ENCODE measurements around the gene SH2D3C. TPM values are rescaled to one million over a fixed set of nuclear protein-coding genes. Genes with fewer than 3 reads are reported as not detected.
A peak's percentile ranks its signal among the peaks of the same experiment; 100 is the strongest.

The SH2D3C gene
- total RNA-seq, 2 experiments from 2014 or later: 29.9 to 30.3 TPM

DNA sequence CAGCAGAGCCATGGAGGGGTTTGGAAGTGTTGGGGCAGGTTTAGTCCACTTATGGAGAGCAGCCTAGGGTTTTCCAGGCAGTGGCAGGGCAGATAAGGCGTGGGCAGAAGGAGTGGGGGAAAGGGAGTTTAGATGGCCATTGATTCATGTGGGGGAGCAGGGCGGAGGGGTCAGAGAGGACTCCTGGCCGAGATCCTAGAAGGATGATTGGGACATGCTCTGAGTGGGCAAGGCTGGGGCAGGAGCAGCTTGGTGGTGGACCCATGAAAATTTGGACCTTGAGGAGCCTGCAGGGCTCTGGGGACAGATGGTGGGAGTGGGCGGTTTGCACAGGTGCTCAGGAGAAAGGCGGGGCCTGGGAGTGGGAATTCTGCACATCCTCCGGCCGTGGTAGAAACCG is 25.3 kb downstream of the SH2D3C start:
- no peak for DNase-seq
- Mint-ChIP-seq H3K36me3 (ENCODE audit: low read depth) (peaks cover 11% of the 10 kb centered on the region), H3K4me3 (no peak overlapping the region), H3K27ac (no peak overlapping the region), H3K27me3 (no peaks in the 10 kb centered on the region), H3K9me3 (no peaks in the 10 kb centered on the region), H3K4me1 (ENCODE audit: low read depth) (no peaks in the 10 kb centered on the region)
- ATAC-seq: no peak
- ChIA-PET CTCF (no interaction called here), POLR2A (interaction anchor here (1.2 kb wide), 1 partner anchor 13 kb away, joined by 3 read pairs; no protein-coding TSS in a partner anchor)
- TF ChIP-seq, protein P1, sequence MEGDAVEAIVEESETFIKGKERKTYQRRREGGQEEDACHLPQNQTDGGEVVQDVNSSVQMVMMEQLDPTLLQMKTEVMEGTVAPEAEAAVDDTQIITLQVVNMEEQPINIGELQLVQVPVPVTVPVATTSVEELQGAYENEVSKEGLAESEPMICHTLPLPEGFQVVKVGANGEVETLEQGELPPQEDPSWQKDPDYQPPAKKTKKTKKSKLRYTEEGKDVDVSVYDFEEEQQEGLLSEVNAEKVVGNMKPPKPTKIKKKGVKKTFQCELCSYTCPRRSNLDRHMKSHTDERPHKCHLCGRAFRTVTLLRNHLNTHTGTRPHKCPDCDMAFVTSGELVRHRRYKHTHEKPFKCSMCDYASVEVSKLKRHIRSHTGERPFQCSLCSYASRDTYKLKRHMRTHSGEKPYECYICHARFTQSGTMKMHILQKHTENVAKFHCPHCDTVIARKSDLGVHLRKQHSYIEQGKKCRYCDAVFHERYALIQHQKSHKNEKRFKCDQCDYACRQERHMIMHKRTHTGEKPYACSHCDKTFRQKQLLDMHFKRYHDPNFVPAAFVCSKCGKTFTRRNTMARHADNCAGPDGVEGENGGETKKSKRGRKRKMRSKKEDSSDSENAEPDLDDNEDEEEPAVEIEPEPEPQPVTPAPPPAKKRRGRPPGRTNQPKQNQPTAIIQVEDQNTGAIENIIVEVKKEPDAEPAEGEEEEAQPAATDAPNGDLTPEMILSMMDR (IDR thresholded peaks at IDR 0.05): no peak
- intact Hi-C loops (cut with micrococcal nuclease): no loop called here

DNA sequence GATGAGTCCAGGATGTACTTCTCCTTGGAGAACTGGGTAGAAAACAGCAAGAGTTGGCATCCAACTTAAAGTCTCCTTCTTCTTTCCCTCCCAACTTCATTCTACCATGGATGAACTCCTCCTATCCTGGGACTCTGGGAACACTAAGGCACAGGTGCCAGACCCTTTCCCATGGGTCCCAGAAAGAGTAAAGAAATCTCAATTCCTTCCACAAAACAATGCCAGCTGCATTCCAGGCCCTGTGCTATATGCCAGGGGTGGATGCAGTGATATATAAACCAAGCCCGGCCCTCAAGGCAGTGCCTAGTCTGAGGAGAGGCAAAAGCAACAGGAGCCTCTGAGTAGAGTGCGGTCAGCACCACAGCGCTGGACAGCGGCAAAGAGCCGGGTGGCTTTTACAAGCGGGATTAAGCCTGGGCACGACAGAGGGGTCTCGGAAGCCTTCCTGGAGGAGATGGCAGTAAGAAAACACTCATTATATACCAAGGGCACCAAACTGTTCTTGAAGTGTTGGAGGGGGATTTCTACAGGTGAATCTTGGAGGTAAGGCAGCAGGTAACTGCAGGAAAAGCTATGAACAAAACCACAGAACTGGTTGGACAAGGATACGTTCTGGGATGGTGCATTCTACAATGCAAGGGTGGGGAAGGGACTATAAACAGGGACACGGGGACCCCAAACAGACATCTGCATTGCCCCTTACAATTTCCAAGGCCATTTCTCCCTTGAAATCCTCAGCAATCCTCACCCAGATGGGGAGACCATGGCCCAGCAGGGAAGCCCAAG is 27.0 kb downstream of the SH2D3C start:
- H3K4me1 Mint-ChIP-seq (ENCODE audit: low read depth): peaks cover 11% of the 10 kb centered on the region
- H3K27me3 Mint-ChIP-seq: no peaks in the 10 kb centered on the region
- DNase-seq: peak; percentile 33
- no peak overlapping the region for H3K27ac Mint-ChIP-seq
- intact Hi-C loops (cut with micrococcal nuclease): no loop called here
- TF ChIP-seq, protein P1 (IDR thresholded peaks at IDR 0.05): no peak
- no peak overlapping the region for H3K4me3 Mint-ChIP-seq
- ChIA-PET POLR2A (no interaction called here), CTCF (interaction anchor here (1.0 kb wide), 1 partner anchor 17 kb away, joined by 3 read pairs; the partner anchor contains the start of gene TOR2A)
- H3K36me3 Mint-ChIP-seq (ENCODE audit: low read depth): peaks cover 14% of the 10 kb centered on the region
- H3K9me3 Mint-ChIP-seq: no peaks in the 10 kb centered on the region
- no peak for ATAC-seq

DNA sequence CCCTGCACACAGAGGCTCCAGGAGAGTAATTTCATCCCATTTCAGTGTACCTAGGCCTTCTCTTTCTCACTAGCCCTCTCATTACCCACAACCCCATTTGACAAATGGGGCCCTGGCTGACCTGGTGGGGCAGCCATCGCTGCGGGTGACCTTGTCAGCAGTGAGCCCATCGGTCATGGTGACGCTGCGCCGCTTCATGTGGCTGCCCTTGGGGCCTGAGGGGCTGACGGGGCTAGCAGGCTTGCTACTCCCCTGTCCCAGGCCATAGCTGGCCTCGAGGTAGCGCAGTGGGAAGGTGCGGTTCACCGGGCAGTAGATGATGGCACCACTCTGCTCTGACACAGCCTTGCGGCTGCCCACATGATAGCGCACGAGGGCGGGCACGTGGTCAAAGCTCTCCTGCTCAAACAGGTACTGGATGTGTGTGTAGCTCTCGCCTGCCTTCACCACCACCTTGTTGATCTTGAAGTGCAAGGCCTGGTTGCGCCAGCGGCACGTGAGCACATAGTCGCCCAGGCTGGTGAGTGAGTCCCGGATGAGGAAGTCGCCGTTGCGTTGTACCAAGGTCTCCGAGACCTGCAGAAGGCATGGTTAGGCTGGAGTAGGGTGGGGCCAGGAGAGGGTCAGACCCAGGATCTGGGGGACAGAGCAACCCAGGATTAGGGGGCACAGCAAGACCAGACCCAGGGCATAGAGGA is 29.2 kb downstream of the SH2D3C start:
- ATAC-seq: no peak
- CTCF ChIA-PET: no interaction called here
- Mint-ChIP-seq H3K36me3 (ENCODE audit: low read depth) (peaks cover 19% of the 10 kb centered on the region), H3K27me3 (no peaks in the 10 kb centered on the region), H3K4me3 (no peak overlapping the region), H3K4me1 (ENCODE audit: low read depth) (peaks cover 13% of the 10 kb centered on the region), H3K27ac (no peak overlapping the region), H3K9me3 (no peaks in the 10 kb centered on the region)
- no peak for DNase-seq
- POLR2A ChIA-PET: interaction anchor here (1.0 kb wide), 1 partner anchor 34 kb away, joined by 3 read pairs; the partner anchor contains the start of genes PTRH1 and TTC16
- intact Hi-C loops (cut with micrococcal nuclease): no loop called here
- TF ChIP-seq, protein P1 (IDR thresholded peaks at IDR 0.05): no peak

DNA sequence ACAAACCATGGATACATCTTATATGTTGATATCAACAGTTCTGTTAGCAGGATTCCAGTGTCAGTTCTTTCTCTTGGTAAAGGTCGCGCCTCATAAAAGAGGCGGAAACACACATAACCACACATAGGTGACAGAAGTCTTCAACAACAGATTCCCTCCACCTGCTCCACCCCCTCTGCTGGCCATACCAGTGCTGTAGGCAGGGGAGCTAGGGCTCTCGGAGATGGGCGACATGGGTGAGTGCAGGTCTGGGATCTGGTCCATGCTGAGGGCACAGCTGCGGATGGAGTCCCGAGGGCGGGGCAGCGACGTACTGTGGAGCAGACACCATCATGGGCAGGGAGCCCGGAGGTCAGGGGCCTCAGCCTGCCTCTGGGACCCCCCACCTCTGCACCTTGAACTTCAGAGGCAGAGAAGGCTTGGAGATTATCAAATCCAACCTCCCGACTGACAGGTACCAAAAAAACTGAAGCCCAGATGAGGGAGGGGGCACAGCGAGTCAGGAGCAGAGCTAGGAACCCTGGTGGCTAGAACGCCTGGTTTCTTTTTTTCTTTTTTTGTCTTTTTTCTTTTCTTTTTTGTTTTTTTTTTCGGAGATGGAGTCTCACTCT is 31.4 kb downstream of the SH2D3C start:
- ChIA-PET POLR2A (no interaction called here), CTCF (interaction anchor here (0.6 to 1.7 kb wide), 5 partner anchors 12 to 174 kb away, joined by 3 to 6 read pairs (median 3); partner anchors contain the start of gene TOR2A)
- H3K27ac Mint-ChIP-seq: peak overlapping the region; percentile 50

More for the DNA sequence above, 31.4 kb downstream of the SH2D3C start:
- Mint-ChIP-seq H3K4me1 (ENCODE audit: low read depth) (peaks cover 13% of the 10 kb centered on the region), H3K9me3 (no peaks in the 10 kb centered on the region), H3K27me3 (no peaks in the 10 kb centered on the region), H3K36me3 (ENCODE audit: low read depth) (peaks cover 24% of the 10 kb centered on the region), H3K4me3 (no peak overlapping the region)
- peak; percentile 78 for ATAC-seq
- DNase-seq: peak; percentile 53
- intact Hi-C loops (cut with micrococcal nuclease): no loop called here
- TF ChIP-seq, protein P1 (IDR thresholded peaks at IDR 0.05): no peak
